A549 (cell line): ENCODE measurements around the gene GRPR. TPM values are rescaled to one million over a fixed set of nuclear protein-coding genes. Genes with fewer than 3 reads are reported as not detected.

Source experiments
- ATAC-seq, 2 experiments: fragments of 200-7000 bp in 1 of 2; fragments of >200 bp in 1 of 2; cut with Nextera tagmentation in 1 of 2; cut with Tn5 transposase in 1 of 2; 3 replicates each; pipeline versions ENCODE4 v1.8.0 to v1.9.1; 2018 to 2020; ENCODE audit warnings: mild to moderate bottlenecking in 1 of 2, moderate library complexity in 1 of 2
- CTCF ChIA-PET: fragments of 300-600 bp; sonication (Branson Sonifier 250); formaldehyde crosslinking; extraction: SDS; loops from one replicate; lab custom pipeline; 2021; ENCODE audit warnings: antibody characterized with exemption, inconsistent platforms; lab: Yijun Ruan, JAX
- POLR2A ChIA-PET: fragments of 350-600 bp; formaldehyde crosslinking; extraction: SDS; loops from one replicate; lab custom pipeline; 2021; ENCODE audit warnings: antibody characterized with exemption, inconsistent platforms; lab: Yijun Ruan, JAX
- DNase-seq, 2 experiments: peaks; one replicate each; pipeline versions ENCODE4 v3.0.0 to v3.0.0-alpha.2; 2011 to 2016; ENCODE audit warnings: low read depth in 1 of 2, low spot score in 1 of 2
- FAIRE-seq: peaks from 2 replicates; lab custom pipeline; 2011; peaks lifted over from hg19 to GRCh38; lab: Jason Lieb, UNC
- H3K27ac ChIP-seq, 2 experiments: fragments of >200 bp; sonication (Bioruptor Twin); formaldehyde crosslinking; 3 replicates each; pipeline ENCODE4 v1.5.1; 2016 to 2017
- H3K4me1 ChIP-seq: fragments of >200 bp; sonication (Bioruptor Twin); formaldehyde crosslinking; 3 replicates; pipeline ENCODE4 v1.6.1; 2016
- H3K4me2 ChIP-seq: fragments of >200 bp; sonication (Bioruptor Twin); formaldehyde crosslinking; 3 replicates; pipeline ENCODE4 v1.6.1; 2016
- H3K4me3 ChIP-seq: fragments of >200 bp; sonication (Bioruptor Twin); formaldehyde crosslinking; 3 replicates; pipeline ENCODE4 v1.5.1; 2016
- H3K9me3 ChIP-seq: fragments of >200 bp; sonication (Bioruptor Twin); formaldehyde crosslinking; 3 replicates; pipeline ENCODE4 v1.6.1; 2016
- ATOH8 ChIP-seq: fragments of 250-450 bp; sonication (Bioruptor Pico); IDR thresholded peaks from 2 replicates; pipeline ENCODE4 v1.5.0; 2020; ENCODE audit warnings: low read depth, mild to moderate bottlenecking, moderate library complexity
- CBX8 ChIP-seq: fragments of 200-600 bp; sonication (generic); IDR thresholded peaks from 2 replicates; pipeline ENCODE4 v1.6.1; 2016
- CHD4 ChIP-seq: fragments of 200-600 bp; sonication (generic); IDR thresholded peaks from 2 replicates; pipeline ENCODE4 v1.6.1; 2016; ENCODE audit warnings: antibody characterized with exemption, mild to moderate bottlenecking, borderline replicate concordance
- E2F6 ChIP-seq: IDR thresholded peaks from 2 replicates; pipeline ENCODE4 v1.6.1; 2012; ENCODE audit warnings: low read depth, borderline replicate concordance
- EHF ChIP-seq: fragments of 250-450 bp; sonication (Bioruptor Pico); IDR thresholded peaks from 2 replicates; pipeline ENCODE4 v1.5.0; 2020; ENCODE audit warnings: mild to moderate bottlenecking
- EP300 ChIP-seq, 2 experiments: fragments of >200 bp; sonication (Bioruptor Twin); formaldehyde crosslinking; IDR thresholded peaks; 2 replicates in 1 of 2; 3 replicates in 1 of 2; pipeline ENCODE4 v1.6.1; 2016 to 2017
- FOSB ChIP-seq: fragments of 250-450 bp; sonication (Bioruptor Pico); IDR thresholded peaks from 2 replicates; pipeline ENCODE4 v1.5.0; 2020; ENCODE audit warnings: mild to moderate bottlenecking, moderate library complexity
- FOSL2 ChIP-seq, 2 experiments: fragments of 450-650 bp in 1 of 2; fragments of >200 bp in 1 of 2; sonication (Bioruptor Twin) in 1 of 2; formaldehyde crosslinking; IDR thresholded peaks; 2 replicates each; pipeline versions ENCODE4 v1.5.0 to v1.6.1; 2016 to 2020; ENCODE audit warnings: mild to moderate bottlenecking in 1 of 2, moderate library complexity in 1 of 2
- GATA3 ChIP-seq: IDR thresholded peaks from 2 replicates; pipeline ENCODE4 v1.6.1; 2012; ENCODE audit warnings: borderline replicate concordance
- HOXA7 ChIP-seq: fragments of 250-450 bp; sonication (Bioruptor Pico); IDR thresholded peaks from 2 replicates; pipeline ENCODE4 v1.5.0; 2020; ENCODE audit warnings: mild to moderate bottlenecking, moderate library complexity
- HOXB13 ChIP-seq: fragments of 250-450 bp; sonication (Bioruptor Pico); IDR thresholded peaks from 2 replicates; pipeline ENCODE4 v1.5.0; 2020; ENCODE audit warnings: low read depth, mild to moderate bottlenecking, moderate library complexity
- HOXB5 ChIP-seq: fragments of 250-450 bp; sonication (Bioruptor Pico); IDR thresholded peaks from 2 replicates; pipeline ENCODE4 v1.5.0; 2020; ENCODE audit warnings: mild to moderate bottlenecking, moderate library complexity
- JUN ChIP-seq, 2 experiments: fragments of >200 bp; sonication (Bioruptor Twin); formaldehyde crosslinking; IDR thresholded peaks; 2 replicates in 1 of 2; 3 replicates in 1 of 2; pipeline ENCODE4 v1.6.1; 2016 to 2017
- JUNB ChIP-seq: fragments of >200 bp; sonication (Bioruptor Twin); formaldehyde crosslinking; IDR thresholded peaks from 2 replicates; pipeline ENCODE4 v1.6.1; 2016
- MAZ ChIP-seq: fragments of 150-350 bp; IDR thresholded peaks from 2 replicates; pipeline ENCODE4 v1.6.1; 2014; ENCODE audit warnings: antibody characterized with exemption, low read depth, low read length, borderline replicate concordance
- MYC ChIP-seq: IDR thresholded peaks from 2 replicates; pipeline ENCODE4 v1.6.1; 2012; ENCODE audit warnings: mild to moderate bottlenecking, inconsistent platforms, low read length, improper control_type of control experiment, borderline replicate concordance
- NPAS2 ChIP-seq: fragments of 250-450 bp; sonication (Bioruptor Pico); IDR thresholded peaks from 2 replicates; pipeline ENCODE4 v1.8.0; 2022; ENCODE audit warnings: mild to moderate bottlenecking, moderate library complexity, borderline replicate concordance
- NR3C1 ChIP-seq: fragments of >200 bp; sonication (Bioruptor Twin); formaldehyde crosslinking; IDR thresholded peaks from 3 replicates; pipeline ENCODE4 v1.6.1; 2017
- PHF8 ChIP-seq: fragments of 200-600 bp; sonication (generic); IDR thresholded peaks from 2 replicates; pipeline ENCODE4 v1.6.1; 2016; ENCODE audit warnings: low read depth, mild to moderate bottlenecking, antibody characterized with exemption, moderate library complexity, borderline replicate concordance
- POLR2A ChIP-seq: IDR thresholded peaks from 2 replicates; pipeline ENCODE4 v1.6.1; 2012; ENCODE audit warnings: mild to moderate bottlenecking, low read length
- RARB ChIP-seq: fragments of 250-450 bp; sonication (Bioruptor Pico); IDR thresholded peaks from 2 replicates; pipeline ENCODE4 v1.8.0; 2021; ENCODE audit warnings: mild to moderate bottlenecking, moderate library complexity
- SREBF2 ChIP-seq: fragments of 450-650 bp; IDR thresholded peaks from 2 replicates; pipeline ENCODE4 v1.6.1; 2014; ENCODE audit warnings: mild to moderate bottlenecking, moderate library complexity
- USF2 ChIP-seq: fragments of 450-650 bp; IDR thresholded peaks from 2 replicates; pipeline ENCODE4 v1.6.1; 2014; ENCODE audit warnings: antibody characterized with exemption
- ZC3H11A ChIP-seq: fragments of 450-650 bp; IDR thresholded peaks from 2 replicates; pipeline ENCODE4 v1.6.1; 2014; ENCODE audit warnings: antibody characterized with exemption, mild to moderate bottlenecking
- ZSCAN20 ChIP-seq: fragments of 250-450 bp; sonication (Bioruptor Pico); IDR thresholded peaks from 2 replicates; pipeline ENCODE4 v1.8.0; 2022; ENCODE audit warnings: mild to moderate bottlenecking, moderate library complexity
- WGBS: methylation state at CpG from one replicate; pipeline ENCODE4 v1.1.6; 2017; ENCODE audit errors: missing lambda C conversion rate; 5-methylcytosine and 5-hydroxymethylcytosine counted together
- polyA plus RNA-seq, 4 experiments: library from polyadenylated mRNA; depleted of rRNA in 3 of 4; stranded (reverse); fragments of >200 nt; fragmentation: RNase III in 1 of 4; extraction: RNeasy Plus Mini Kit Qiagen cat#74134 plus additional on column Dnase treatment in 1 of 4; gene quantifications; 2 replicates in 3 of 4; 3 replicates in 1 of 4; pipeline ENCODE4 v1.2.3, GENCODE V29; 2011 to 2017

The GRPR gene
- polyA plus RNA-seq, 2 of the 4 experiments (the other 2 are of a cell fraction), result 0.04 to 0.06 TPM

- DNase-seq, result no peak
- Histone ChIP-seq H3K4me2 (no peak overlapping the region), H3K4me3 (no peak overlapping the region), H3K9me3 (no peaks in the 10 kb centered on the region), H3K4me1 (peaks cover 20% of the 10 kb centered on the region; the same call in 1 of the 3 replicates), H3K27ac (no peak overlapping the region)
- WGBS, result 8% methylated on average over 1 of the region's 1 CpG
- POLR2A ChIA-PET, result no interaction called here
- no peak for ATAC-seq
- CTCF ChIA-PET, result no interaction called here
- TF ChIP-seq EP300 (IDR thresholded peaks at IDR 0.05), result no peak
- TF ChIP-seq CBX8, result no peak
- TF ChIP-seq HOXB13, result no peak
- TF ChIP-seq JUNB, result no peak
- TF ChIP-seq MYC, result no peak
- no peak for TF ChIP-seq JUN (IDR thresholded peaks at IDR 0.05)
- no peak for TF ChIP-seq FOSB (CRISPR knock-in tag)
- TF ChIP-seq NPAS2 (CRISPR knock-in tag), result no peak
- TF ChIP-seq HOXA7 (CRISPR knock-in tag), result no peak
- no peak for TF ChIP-seq EHF (CRISPR knock-in tag)
- TF ChIP-seq HOXB5 (CRISPR knock-in tag), result no peak
- TF ChIP-seq FOSL2 (IDR thresholded peaks at IDR 0.05), result no peak
- no peak for TF ChIP-seq FOSL2 (CRISPR knock-in tag; IDR thresholded peaks at IDR 0.05)
- TF ChIP-seq NR3C1, result no peak
- no peak for TF ChIP-seq PHF8
- no peak for TF ChIP-seq POLR2A
- no peak for TF ChIP-seq E2F6
- no peak for TF ChIP-seq MAZ
- TF ChIP-seq RARB, result no peak
- no peak for TF ChIP-seq ATOH8
- FAIRE-seq, result peak; percentile 7
These were observed 65.3 kb downstream of the GRPR start for GRCh38 chrX:16188687-16189086.

GRCh38 chrX:16191605-16192004, 68.2 kb downstream of the GRPR start:
- FAIRE-seq (peak; percentile 54), ATAC-seq (no peak), DNase-seq (no peak)
- Histone ChIP-seq H3K4me2 (no peak overlapping the region), H3K4me1 (peaks cover 11% of the 10 kb centered on the region; the same call in 1 of the 3 replicates), H3K9me3 (no peaks in the 10 kb centered on the region), H3K4me3 (no peak overlapping the region), H3K27ac (no peak overlapping the region)
- ChIA-PET POLR2A (no interaction called here), CTCF (no interaction called here)
- 72% methylated on average over 6 of the region's 6 CpGs for WGBS
- no peak for TF ChIP-seq CBX8
- no peak for TF ChIP-seq ATOH8
- no peak for TF ChIP-seq NPAS2 (CRISPR knock-in tag)
- TF ChIP-seq CHD4, result no peak
- TF ChIP-seq SREBF2, result no peak
- no peak for TF ChIP-seq USF2
- TF ChIP-seq ZSCAN20 (CRISPR knock-in tag), result no peak
- no peak for TF ChIP-seq EP300 (IDR thresholded peaks at IDR 0.05)
- no peak for TF ChIP-seq GATA3
- TF ChIP-seq ZC3H11A, result no peak
